Anterior cingulate cortex (tissue), 58 donors: ENCODE measurements around the gene PMIS2.
"Not testable (repeated sequence)": the region's sequence is repeated elsewhere in the genome, so short reads cannot be mapped to it uniquely, and the experiment has no call there.

Experiments used
- DNase-seq, 58 donors: peaks; one replicate each; lab custom pipeline; 2025; lab: John Stamatoyannopoulos, UW

PMIS2 gene

DNA sequence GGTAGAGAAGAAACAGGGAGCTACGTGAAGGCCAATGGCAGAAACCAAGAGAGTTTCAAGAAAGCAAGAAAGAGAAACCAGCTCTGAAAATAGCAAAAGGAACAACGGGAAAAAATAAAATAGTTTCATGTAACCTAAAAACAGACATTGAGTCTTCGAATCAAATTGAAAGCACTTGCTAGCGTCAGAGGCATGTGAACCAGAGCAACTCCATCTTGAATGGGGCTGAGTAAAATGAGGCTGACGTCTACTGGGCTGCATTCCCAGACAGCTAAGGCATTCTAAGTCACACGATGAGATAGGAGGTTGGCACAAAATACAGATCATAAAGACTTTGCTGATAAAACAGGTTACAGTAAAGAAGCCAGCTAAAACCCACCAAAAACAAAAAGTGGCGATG, 7.3 kb upstream of the PMIS2 start:
- DNase-seq = no peak

DNA sequence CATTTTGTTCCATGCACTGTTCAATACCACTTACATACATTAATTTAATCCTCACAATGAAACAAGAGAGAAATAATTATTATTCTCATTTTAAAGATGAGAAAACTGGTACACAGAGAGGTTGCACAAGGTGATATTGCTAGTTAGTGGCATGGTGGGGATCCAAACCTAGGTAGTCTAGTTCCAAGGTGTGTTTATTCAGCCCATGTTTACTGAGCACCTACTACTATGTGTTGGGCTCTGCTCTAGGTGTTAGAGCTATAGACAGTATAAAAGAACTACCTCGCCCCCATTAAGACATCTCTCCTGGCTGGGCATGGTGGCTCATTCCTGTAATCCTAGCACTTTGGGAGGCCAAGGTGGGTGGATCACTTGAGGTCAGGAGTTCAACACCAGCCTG, 3.2 kb upstream of the PMIS2 start:
- DNase-seq = no peak

DNA sequence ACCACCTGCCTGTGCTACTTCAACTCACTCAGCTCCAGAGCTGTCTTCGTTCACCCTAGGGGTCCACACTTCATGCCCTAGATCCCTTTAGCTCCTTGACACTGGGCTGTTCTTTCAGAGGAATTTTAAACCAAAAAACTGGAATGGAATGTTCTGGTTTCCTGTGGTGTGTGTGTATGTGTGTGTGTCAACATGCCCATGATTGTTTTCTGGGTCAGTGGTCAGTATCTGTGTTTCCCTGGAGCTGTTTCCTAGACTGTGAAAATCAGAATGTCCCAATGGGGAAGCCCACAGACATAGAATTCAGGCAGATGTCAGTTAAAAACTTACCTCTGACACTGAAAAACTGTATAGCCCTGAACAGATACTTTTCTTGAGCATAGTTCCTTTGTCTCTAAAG, 1.3 kb downstream of the PMIS2 start:
- no peak for DNase-seq

DNA sequence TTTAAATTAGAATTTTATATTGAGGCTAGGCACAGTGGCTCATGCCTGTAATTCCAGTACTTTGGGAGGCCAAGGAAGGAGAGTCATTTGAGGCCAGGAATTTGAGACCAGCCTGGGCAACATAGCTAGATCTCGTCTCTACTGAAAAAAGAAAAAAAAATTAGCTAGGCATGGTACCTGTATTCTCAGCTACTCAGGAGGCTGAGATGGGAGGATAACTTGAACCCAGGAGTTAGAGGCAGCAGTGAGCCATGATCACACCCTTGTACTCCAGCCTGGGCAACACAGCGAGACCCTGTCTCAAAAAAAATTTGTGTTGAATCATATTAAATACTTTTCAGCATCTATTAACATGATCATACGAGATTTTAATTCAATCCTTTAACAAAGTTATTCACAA, 4.9 kb downstream of the PMIS2 start:
- DNase-seq = no peak

DNA sequence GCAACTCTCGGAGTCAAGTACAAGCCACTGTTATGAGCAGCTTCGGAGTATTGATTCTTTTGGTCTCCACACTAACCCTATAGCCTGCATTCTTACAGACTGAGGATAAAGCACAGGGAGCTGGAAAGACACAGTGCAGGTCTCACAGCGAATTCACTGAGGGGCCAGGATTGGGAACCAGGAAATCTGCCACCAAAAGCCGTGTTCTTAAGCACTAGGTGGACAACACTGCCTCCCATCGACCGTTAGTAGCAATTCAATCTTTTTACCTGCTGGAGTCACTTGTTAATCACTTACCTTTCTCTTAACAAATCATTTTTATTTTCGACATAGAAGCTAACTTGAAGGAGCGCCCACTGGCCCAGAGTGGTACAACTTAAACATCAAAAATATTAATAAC, 6.3 kb downstream of the PMIS2 start:
- DNase-seq = peak in 2 of 58 donors; percentile 1 to 3

DNA sequence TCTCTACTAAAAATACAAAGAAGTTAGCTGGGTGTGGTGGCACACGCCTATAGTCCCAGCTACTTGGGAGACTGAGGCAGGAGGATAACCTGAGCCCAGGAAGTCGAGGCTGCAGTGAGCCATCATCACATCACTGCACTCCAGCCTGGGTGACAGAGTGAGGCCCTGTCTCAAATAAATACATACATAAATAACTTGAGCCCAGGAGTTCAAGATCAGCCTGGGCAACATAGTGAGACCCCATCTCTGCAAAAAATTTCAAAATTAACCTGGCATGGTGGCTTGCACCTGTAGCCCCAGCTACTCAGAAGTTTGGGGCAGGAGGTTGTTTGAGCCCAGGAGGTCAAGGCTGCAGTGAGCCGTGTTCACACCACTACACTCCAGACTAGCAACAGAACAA, 9.1 kb downstream of the PMIS2 start:
- not testable (repeated sequence) for DNase-seq

DNA sequence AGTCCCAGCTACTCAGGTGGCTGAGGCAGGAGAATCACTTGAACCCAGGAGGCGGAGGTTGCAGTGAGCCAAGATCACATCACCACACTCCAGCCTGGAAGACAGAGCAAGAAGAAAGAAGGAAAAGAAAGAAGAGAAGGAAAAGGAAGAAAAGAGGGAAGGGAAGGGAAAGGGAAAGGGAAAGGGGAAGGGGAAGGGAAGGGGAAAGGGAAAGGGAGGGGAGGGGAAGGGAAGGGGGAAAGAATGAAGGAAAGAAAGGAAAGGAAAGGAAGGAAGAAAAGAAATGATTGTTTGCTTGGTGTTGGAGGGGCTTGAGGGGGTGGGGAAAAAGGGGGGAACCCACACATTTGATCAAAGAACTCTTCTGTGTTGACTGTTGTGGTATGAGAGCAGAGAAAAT, 10.0 kb downstream of the PMIS2 start:
- no peak for DNase-seq

DNA sequence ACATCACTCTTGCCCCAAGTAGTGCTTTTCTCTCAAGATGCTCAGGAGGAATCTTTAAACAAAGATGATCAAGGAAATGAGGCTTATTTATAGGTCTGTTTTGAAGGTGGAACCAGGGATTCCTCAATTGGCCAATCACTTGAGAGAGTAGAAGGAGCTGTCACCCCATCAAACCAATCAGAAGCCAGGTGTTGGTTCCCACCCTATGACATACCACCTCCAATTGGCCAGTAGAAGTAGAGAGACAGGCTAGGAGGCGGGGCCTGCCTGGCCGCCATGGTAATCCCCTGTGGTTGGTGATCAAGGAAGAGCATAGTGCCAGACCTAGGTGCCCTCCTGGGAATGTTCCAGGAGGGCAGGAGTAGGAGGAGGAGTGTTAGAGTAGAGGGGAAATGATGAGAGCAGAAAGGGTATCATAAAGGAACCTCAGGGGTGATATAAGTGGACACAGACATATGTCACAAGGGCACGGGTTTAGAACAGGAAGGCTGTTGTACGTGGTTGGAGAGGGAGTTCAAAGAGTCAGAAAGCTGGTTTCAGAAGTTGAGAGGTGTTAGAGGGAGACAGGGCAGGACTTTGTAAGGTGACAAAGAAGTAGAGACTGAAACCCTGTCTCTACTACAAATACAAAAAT, 10.5 kb downstream of the PMIS2 start:
- no peak for DNase-seq

DNA sequence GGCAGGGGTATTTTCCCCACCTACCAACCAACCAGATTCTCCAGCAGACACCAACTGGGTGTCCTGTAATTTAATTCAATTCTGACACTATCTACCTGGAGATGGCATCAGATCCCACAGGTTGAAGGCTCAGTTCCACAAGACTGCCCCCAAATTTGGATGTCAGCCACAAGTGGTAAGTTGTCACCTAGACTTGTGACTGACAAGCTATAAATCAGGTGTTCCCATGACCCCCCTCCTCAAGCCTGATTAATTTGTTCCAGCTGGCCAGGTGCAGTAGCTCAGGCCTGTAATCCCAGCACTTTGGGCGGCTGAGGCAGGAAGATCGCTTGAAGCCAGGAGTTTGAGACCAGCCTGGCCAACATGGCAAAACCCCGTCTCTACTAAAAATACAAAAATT, 16.0 kb downstream of the PMIS2 start:
- DNase-seq = no peak

DNA sequence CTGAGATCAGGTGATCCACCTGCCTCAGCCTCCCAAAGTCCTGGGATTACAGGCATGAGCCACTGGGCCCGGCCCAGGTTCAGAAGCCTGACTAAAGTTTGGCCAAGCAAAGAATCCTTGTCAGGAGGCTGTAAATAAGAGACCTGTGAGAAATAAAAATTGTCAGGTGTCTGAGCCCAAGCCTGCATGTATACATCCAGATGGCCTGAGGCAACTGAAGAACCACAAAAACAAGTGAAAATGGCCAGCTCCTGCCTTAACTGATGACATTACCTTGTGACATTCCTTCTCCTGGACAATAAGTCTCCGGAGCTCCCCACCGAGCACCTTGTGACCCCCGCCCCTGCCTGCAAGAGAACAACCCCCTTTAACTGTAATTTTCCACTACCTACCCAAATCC, 18.5 kb downstream of the PMIS2 start:
- DNase-seq = not testable (repeated sequence)

DNA sequence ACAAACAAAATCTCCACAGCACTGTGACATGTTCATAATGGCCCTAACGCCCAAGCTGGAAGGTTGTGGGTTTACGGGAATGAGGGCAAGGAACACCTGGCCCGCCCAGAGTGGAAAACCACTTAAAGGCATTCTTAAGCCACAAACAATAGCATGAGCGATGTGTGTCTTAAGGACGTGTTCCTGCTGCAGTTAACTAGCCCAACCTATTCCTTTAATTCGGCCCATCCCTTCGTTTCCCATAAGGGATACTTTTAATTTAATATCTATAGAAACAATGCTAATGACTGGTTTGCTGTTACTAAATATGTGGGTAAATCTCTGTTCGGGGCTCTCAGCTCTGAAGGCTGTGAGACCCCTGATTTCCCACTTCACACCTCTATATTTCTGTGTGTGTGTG, 21.2 kb downstream of the PMIS2 start:
- not testable (repeated sequence) for DNase-seq

DNA sequence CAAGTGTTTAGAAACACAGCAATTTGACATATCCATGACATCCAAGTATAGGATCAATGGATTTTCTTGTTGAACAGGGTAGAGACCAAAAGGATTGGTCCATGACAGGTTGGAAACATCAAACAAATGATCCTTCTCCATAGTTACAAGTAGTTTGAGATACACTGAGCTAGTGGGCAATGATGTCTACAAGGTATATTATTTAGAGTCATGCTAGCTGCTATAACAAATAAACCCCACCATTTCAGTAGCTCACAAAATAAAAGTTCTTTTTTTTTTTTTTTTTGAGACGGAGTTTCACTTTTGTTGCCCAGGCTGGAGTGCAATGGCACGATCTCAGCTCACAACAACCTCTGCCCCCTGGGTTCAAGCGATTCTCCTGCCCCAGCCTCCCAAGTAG, 21.7 kb downstream of the PMIS2 start:
- DNase-seq = no peak

DNA sequence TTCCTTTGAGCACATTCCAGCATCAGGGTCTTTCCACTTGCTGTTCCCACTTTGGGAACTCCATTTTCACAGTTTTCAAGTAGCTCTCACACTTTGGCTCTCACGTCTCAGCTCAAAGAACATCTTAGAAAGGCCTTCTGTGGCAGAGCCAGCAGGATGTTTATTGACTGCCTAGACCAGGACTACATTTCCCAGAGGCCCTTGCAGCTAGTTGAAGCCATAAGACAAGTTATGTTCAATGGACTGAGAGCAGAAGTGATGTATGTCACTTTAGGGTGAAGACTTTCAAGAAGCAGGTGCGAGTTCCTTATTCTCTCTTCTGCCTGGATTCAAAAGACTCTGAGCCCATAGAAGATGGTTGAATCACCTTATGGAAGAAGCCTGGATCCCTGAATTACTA, 22.3 kb downstream of the PMIS2 start:
- no peak for DNase-seq

DNA sequence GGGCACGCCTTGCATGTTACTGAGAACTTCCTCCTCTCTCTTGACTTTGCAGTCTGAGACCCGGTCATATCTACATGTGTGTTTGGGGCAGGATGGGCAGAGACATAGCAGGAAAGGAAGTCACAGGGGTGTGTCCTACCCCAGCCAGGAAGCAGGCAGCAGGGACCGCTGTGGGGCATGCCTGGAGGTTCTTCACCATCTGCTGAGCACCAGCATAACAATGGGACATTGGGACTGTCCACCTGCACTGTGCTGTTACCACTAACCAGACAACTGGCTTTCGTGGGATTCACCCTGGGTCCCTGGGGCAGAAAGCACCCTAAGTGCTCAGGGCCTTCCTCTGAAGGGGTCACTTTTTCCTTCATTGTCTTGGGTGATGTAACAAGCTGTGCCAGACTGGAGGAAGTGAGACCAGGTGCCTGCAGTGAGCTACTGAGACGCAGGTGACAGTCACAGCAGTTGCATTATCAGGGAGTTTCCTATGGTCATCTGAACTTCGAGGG, 23.9 kb downstream of the PMIS2 start:
- DNase-seq = no peak

DNA sequence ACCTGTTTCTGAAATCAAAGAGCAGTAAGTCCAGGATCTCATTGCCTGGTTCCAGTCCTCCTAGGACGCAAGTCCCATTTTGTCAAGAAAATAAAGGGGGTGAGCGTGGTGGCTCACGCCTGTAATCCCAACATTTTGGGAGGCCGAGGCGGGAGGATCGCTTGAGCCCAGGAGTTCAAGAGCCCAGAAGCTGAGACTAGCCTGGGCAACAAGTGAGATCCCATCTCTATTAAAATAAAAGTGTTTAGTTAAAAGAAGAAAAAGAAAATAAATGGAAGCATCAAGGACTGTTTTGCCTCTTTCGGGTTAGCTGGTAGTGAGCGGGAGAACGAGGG, 26.2 kb downstream of the PMIS2 start:
- no peak for DNase-seq

DNA sequence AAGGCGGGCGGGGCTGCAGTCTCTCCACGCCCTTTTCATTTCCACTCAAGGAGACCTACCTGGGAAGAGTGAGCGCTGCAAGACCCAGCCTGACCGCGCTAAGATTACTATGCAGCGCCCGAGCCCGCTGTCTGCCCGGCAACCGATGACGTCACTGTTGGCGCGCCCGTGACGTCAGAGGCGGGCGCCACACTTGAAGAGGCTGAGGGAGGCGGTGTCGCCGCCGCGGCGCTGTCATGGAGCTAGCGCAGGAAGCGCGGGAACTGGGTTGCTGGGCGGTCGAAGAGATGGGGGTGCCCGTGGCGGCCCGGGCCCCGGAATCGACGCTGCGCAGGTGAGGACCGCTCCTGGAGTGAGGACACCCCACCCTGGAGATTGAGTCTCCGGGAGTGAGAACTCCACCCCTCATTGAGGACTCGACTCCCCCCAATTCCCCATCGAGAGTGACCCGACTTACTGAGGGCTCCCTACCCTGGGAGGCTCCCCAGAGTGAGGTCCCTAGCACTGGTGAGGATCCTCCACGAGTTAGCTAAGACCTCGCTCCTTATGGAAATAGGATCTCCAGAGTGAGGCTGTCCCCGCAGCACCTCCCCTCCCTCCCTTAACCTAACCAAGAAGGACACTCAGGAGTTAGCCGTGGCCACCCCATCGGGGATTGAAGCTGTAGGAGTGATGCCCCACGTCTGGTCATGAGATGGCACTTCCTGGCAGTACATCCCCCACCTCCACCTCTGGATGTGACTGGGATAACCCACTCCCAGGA, 26.8 kb downstream of the PMIS2 start, which contains the start of gene HAUS5:
Gene HAUS5, plus strand, starts transcription at position 177 of the 763 bp plus-strand sequence. Its CDS starts 60 bp downstream, at position 237.
- peak; percentile 30 to 95 (median 83) for DNase-seq

DNA sequence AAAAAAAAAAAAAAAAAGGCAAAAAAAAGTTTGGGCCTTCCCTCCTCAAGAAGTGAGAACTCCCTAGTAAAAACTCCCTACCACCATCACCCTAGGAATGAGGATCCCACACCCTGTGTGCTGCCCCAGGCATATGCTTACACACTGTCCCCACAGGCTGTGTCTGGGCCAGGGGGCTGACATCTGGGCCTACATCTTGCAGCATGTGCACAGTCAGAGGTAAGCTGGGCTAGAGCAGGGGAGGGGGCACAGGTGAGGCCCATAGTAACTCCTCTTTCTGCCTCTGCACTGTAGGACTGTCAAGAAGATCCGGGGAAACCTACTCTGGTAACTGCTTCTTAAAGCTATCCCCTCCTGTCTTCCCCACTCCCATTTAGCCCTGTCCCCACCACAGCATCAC, 27.6 kb downstream of the PMIS2 start:
- DNase-seq = no peak

DNA sequence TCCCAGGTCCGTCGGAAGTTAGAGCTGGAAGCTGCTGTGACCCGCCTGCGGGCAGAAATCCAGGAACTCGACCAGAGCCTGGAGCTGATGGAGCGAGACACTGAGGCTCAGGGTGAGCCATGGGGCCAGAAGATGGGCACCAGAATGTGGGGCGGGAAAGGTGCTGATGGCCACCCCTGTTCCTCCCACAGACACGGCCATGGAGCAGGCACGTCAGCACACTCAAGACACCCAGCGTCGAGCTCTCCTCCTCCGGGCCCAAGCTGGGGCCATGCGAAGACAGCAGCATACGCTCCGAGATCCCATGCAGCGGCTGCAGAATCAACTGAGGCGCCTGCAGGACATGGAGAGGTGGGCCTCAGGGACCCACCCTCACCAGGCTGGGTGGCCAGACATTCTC, 29.1 kb downstream of the PMIS2 start:
- DNase-seq = no peak

DNA sequence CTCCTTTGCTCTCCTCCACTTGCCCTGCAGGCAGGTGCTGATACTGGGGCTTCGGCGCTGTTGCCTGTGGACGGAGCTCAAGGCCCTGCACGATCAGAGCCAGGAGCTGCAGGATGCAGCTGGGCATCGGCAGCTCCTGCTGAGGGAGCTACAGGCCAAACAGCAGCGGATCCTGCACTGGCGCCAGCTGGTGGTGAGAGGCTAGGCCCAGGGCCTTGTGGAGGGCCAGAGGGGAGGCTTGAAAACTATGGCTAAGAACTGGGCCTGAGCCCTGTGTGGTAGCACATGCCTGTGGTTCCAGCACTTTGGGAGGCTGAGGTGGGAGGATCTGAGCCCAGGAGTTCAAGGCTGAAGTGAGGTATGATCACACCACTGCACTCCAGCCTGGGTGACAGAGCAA, 32.9 kb downstream of the PMIS2 start:
- DNase-seq = no peak

DNA sequence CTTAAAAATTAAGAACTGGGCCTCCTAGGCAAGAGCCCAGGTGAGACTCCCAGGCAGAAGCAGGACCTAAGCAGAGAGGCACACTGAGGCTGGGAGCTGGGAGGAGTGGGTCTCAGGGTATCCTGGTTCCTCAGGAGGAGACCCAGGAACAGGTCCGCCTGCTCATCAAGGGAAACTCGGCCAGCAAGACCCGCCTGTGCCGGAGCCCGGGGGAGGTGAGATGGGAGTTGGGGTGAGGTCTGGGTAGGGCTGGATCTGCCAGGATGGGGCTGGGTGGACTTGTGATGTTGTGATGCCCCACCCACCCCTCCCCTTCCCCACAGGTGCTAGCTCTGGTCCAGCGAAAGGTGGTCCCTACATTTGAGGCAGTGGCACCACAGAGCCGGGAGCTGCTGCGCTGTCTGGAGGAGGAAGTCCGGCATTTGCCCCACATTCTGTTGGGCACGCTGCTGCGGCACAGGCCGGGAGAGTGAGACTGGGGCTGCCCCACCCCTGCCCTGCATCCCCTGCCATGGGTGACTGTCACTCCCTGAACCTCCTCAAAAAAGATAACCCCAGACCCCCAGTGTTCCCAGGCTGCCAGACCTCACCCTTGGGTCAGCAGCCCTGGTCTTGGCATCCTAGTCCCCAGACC, 33.4 kb downstream of the PMIS2 start:
- no peak for DNase-seq

DNA sequence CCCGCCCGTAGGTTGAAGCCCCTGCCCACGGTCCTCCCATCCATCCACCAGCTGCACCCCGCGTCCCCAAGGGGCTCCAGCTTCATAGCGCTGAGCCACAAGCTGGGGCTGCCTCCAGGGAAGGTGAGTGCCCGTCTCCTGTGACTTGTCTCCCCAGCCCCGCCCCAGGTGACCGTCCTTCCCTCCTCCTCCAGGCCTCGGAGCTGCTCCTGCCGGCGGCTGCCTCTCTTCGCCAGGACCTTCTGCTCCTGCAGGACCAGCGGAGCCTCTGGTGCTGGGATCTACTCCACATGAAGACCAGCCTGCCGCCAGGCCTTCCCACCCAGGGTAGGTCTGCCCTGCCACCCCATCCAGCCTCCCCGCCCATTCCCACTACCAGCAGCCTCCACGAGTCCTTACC, 34.0 kb downstream of the PMIS2 start:
- DNase-seq = no peak

DNA sequence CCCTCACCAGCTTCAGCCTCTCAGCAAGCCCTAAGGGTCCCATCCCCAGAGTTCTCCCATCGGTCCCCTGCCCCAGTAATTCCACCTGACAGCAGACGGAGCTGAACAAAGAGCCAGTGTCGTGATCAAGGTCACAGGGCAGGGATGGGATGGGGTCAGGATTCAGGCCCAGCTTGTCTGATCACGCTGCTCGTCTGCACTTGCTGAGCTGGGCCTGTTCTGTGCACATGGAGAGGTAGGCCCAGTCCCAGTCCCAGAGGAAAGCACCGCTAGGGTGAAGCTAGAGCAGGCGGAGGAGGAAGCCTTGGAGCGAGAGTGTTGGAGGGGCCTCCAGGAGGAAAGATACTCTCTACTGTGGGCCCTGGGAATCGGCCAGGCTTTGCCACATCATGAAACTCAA, 35.7 kb downstream of the PMIS2 start:
- DNase-seq = no peak
